Measurements from ENCODE around the gene MEAK7.

DNA sequence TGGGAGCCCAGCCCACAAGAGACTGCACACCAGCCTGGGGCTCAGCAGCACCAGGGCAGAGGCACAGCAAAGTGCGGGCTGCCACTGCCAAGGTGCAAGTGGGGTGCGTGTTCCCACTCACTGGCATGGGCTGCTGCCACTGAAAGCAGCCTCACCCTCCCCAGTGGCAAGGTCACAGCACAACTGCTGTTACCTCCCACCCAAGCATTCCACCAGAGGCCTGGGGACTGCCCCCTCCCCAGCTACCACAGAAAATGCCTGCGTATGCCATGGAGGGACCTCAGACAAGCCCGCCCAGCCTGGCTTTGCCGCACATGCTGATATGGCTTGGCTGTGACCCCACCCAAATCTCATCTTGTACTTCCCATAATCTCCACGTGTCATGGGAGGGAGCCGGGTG is 33.1 kb downstream of the MEAK7 start:
- no peak for TF ChIP-seq TAF1 (IDR thresholded peaks at IDR 0.05; ENCODE audit: borderline replicate concordance, insufficient read depth, low read length)
- TF ChIP-seq POLR2AphosphoS5 (IDR thresholded peaks at IDR 0.05; ENCODE audit: low read depth, low read length), result no peak
- TF ChIP-seq, protein P1, sequence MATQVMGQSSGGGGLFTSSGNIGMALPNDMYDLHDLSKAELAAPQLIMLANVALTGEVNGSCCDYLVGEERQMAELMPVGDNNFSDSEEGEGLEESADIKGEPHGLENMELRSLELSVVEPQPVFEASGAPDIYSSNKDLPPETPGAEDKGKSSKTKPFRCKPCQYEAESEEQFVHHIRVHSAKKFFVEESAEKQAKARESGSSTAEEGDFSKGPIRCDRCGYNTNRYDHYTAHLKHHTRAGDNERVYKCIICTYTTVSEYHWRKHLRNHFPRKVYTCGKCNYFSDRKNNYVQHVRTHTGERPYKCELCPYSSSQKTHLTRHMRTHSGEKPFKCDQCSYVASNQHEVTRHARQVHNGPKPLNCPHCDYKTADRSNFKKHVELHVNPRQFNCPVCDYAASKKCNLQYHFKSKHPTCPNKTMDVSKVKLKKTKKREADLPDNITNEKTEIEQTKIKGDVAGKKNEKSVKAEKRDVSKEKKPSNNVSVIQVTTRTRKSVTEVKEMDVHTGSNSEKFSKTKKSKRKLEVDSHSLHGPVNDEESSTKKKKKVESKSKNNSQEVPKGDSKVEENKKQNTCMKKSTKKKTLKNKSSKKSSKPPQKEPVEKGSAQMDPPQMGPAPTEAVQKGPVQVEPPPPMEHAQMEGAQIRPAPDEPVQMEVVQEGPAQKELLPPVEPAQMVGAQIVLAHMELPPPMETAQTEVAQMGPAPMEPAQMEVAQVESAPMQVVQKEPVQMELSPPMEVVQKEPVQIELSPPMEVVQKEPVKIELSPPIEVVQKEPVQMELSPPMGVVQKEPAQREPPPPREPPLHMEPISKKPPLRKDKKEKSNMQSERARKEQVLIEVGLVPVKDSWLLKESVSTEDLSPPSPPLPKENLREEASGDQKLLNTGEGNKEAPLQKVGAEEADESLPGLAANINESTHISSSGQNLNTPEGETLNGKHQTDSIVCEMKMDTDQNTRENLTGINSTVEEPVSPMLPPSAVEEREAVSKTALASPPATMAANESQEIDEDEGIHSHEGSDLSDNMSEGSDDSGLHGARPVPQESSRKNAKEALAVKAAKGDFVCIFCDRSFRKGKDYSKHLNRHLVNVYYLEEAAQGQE (IDR thresholded peaks at IDR 0.05; ENCODE audit: insufficient read depth in 1 of 2, low read depth in 2 of 2, low read length in 2 of 2), result no peak
- TF ChIP-seq FOXP2 (optimal IDR thresholded peaks at IDR 0.05; ENCODE audit: borderline replicate concordance, extremely low read depth, extremely low read length, insufficient read depth), result no peak

All from PFSK-1 (cell line).